Measurements from ENCODE around the gene LSAMP. TPM values are rescaled to one million over a fixed set of nuclear protein-coding genes. Genes with fewer than 3 reads are reported as not detected.

Gene LSAMP
- total RNA-seq, 1 donor = 3.3 TPM

DNA sequence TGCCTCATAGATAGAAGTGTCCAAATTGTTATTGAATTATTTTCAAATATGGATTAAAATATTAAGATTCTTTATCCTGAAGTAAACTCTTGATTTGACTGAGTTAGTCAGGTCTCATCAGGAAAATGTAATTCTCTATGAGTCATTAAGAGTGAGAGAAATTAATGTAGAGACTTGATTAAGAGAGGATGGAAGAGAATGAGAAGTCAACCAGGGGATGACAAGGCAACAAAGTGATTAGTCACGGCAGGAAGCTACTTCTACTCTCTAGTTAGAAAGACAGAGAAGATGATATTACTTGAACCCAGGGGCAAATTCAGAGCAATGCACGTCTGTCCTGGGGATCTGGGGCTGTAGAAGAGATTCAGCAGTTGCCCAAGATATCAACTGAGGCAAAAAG is 202.5 kb downstream of the LSAMP start:
- Histone ChIP-seq H2AFZ (ENCODE audit: low read length) (no peak overlapping the region), H4K20me1 (ENCODE audit: insufficient read depth, low read length) (no peaks in the 10 kb centered on the region), H3K79me2 (ENCODE audit: insufficient read depth, low read length) (no peaks in the 10 kb centered on the region), H3K36me3 (ENCODE audit: insufficient read depth, low read length) (no peaks in the 10 kb centered on the region), H3K27ac (ENCODE audit: low read depth, low read length) (no peak overlapping the region), H3K9me3 (ENCODE audit: low read depth, low read length) (no peaks in the 10 kb centered on the region), H3K4me2 (ENCODE audit: insufficient read depth, low read length) (no peak overlapping the region), H3K27me3 (ENCODE audit: insufficient read depth, low read length) (no peaks in the 10 kb centered on the region), H3K4me1 (ENCODE audit: insufficient read depth, low read length) (no peaks in the 10 kb centered on the region), H3K4me3 (ENCODE audit: insufficient read depth, low read length) (no peak overlapping the region)
- TF ChIP-seq, protein P1, sequence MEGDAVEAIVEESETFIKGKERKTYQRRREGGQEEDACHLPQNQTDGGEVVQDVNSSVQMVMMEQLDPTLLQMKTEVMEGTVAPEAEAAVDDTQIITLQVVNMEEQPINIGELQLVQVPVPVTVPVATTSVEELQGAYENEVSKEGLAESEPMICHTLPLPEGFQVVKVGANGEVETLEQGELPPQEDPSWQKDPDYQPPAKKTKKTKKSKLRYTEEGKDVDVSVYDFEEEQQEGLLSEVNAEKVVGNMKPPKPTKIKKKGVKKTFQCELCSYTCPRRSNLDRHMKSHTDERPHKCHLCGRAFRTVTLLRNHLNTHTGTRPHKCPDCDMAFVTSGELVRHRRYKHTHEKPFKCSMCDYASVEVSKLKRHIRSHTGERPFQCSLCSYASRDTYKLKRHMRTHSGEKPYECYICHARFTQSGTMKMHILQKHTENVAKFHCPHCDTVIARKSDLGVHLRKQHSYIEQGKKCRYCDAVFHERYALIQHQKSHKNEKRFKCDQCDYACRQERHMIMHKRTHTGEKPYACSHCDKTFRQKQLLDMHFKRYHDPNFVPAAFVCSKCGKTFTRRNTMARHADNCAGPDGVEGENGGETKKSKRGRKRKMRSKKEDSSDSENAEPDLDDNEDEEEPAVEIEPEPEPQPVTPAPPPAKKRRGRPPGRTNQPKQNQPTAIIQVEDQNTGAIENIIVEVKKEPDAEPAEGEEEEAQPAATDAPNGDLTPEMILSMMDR (IDR thresholded peaks at IDR 0.05; ENCODE audit: extremely low read depth, low read depth, low read length) = no peak
- DNase-seq (ENCODE audit: insufficient read length, low spot score, missing footprints) = no peak

DNA sequence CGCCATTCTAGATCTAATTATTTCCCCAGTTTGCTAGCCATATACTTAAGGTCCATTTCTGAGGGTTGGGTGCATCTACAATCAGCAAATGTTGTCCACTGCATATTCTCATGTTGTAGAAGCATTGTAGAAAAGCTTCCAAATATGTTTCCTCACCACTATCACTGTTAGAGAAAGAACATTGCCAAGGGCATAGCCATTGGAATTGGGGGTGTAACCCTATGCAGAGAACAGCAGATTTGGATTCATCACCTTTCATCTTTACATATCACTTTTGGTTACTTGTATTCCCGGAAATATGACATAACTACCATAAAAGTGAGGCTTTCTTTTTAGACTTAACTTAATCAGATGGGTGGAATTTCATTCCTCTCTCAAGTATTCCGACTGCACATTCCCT is 203.6 kb downstream of the LSAMP start:
- H3K79me2 ChIP-seq (ENCODE audit: insufficient read depth, low read length) = no peaks in the 10 kb centered on the region
- H4K20me1 ChIP-seq (ENCODE audit: insufficient read depth, low read length) = no peaks in the 10 kb centered on the region
- no peaks in the 10 kb centered on the region for H3K4me1 ChIP-seq (ENCODE audit: insufficient read depth, low read length)
- H3K36me3 ChIP-seq (ENCODE audit: insufficient read depth, low read length) = no peaks in the 10 kb centered on the region
- H3K27ac ChIP-seq (ENCODE audit: low read depth, low read length) = no peak overlapping the region
- H3K9me3 ChIP-seq (ENCODE audit: low read depth, low read length) = no peaks in the 10 kb centered on the region
- TF ChIP-seq, protein P1 (IDR thresholded peaks at IDR 0.05; ENCODE audit: extremely low read depth, low read depth, low read length) = no peak
- H3K4me3 ChIP-seq (ENCODE audit: insufficient read depth, low read length) = no peak overlapping the region
- DNase-seq (ENCODE audit: insufficient read length, low spot score, missing footprints) = no peak
- no peaks in the 10 kb centered on the region for H3K27me3 ChIP-seq (ENCODE audit: insufficient read depth, low read length)
- H3K4me2 ChIP-seq (ENCODE audit: insufficient read depth, low read length) = no peak overlapping the region
- no peak overlapping the region for H2AFZ ChIP-seq (ENCODE audit: low read length)

DNA sequence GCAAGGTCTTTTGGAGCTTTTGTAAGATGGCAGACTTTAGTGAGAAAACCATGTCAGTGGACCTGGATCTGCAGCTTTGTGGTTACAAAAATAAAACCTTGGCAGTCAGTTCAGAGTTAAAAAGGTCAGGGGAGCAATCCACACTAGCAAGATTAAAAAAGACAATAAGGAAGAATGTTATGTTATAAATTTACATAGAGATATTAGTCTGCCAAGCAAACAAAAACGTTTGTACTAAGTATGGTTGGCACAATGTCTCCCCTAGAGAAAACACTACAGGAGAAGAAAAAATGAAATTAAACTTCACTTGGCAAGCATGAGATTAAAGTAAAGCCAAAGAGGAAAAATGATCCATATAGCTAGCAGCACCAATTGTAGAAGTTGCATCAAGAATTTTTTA is 205.0 kb downstream of the LSAMP start:
- H4K20me1 ChIP-seq (ENCODE audit: insufficient read depth, low read length) = no peaks in the 10 kb centered on the region
- no peak overlapping the region for H3K4me3 ChIP-seq (ENCODE audit: insufficient read depth, low read length)
- H3K9me3 ChIP-seq (ENCODE audit: low read depth, low read length) = no peaks in the 10 kb centered on the region
- no peaks in the 10 kb centered on the region for H3K4me1 ChIP-seq (ENCODE audit: insufficient read depth, low read length)
- no peaks in the 10 kb centered on the region for H3K79me2 ChIP-seq (ENCODE audit: insufficient read depth, low read length)
- no peak overlapping the region for H2AFZ ChIP-seq (ENCODE audit: low read length)
- no peak overlapping the region for H3K4me2 ChIP-seq (ENCODE audit: insufficient read depth, low read length)
- DNase-seq (ENCODE audit: insufficient read length, low spot score, missing footprints) = no peak
- no peak overlapping the region for H3K27ac ChIP-seq (ENCODE audit: low read depth, low read length)
- TF ChIP-seq, protein P1 (IDR thresholded peaks at IDR 0.05; ENCODE audit: extremely low read depth, low read depth, low read length) = no peak
- H3K27me3 ChIP-seq (ENCODE audit: insufficient read depth, low read length) = no peaks in the 10 kb centered on the region
- H3K36me3 ChIP-seq (ENCODE audit: insufficient read depth, low read length) = no peaks in the 10 kb centered on the region

DNA sequence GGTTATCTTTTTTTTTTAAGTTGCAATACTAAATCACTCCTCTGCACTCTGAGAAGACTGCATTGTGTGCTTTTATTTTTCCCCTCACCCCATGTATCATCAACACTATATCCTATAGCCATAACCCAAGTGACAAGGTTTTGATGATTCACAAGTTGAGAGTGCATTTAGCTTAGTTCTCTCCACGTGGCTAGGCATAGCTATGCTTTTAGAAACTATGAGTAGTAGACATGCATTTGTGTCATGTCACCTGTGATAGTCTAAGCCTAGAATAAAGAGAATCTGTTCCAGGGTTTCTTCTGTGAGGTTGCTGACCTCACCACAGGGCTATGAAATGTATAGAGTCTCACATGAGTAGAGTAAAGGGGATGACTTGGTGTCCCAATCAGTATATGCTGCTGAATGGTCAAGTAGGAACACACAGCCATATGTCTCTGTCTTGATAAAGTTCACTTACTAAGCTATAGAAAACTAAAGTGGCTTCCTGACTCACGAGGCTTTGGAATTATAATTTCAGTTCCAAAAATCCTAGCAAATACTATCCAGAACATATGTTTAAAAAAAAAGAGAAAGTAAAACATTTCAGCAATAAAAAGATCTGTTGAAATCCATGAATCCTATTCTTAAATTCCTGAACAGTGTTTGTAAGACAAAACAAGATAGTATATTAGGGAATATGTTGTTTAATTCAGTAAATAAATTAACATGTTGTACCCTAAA is 206.3 kb downstream of the LSAMP start:
- H3K27ac ChIP-seq (ENCODE audit: low read depth, low read length) = no peak overlapping the region
- no peaks in the 10 kb centered on the region for H3K9me3 ChIP-seq (ENCODE audit: low read depth, low read length)
- no peaks in the 10 kb centered on the region for H3K4me1 ChIP-seq (ENCODE audit: insufficient read depth, low read length)
- H3K4me2 ChIP-seq (ENCODE audit: insufficient read depth, low read length) = no peak overlapping the region
- H4K20me1 ChIP-seq (ENCODE audit: insufficient read depth, low read length) = no peaks in the 10 kb centered on the region
- no peak overlapping the region for H2AFZ ChIP-seq (ENCODE audit: low read length)
- DNase-seq (ENCODE audit: insufficient read length, low spot score, missing footprints) = no peak
- no peaks in the 10 kb centered on the region for H3K79me2 ChIP-seq (ENCODE audit: insufficient read depth, low read length)
- H3K4me3 ChIP-seq (ENCODE audit: insufficient read depth, low read length) = no peak overlapping the region
- H3K27me3 ChIP-seq (ENCODE audit: insufficient read depth, low read length) = no peaks in the 10 kb centered on the region
- H3K36me3 ChIP-seq (ENCODE audit: insufficient read depth, low read length) = no peaks in the 10 kb centered on the region
- TF ChIP-seq, protein P1 (IDR thresholded peaks at IDR 0.05; ENCODE audit: extremely low read depth, low read depth, low read length) = no peak

All from osteoblast (primary cell).